GM21423 (cell line): Measurements from ENCODE around the gene DMAP1.
A peak's percentile ranks its signal among the peaks of the same experiment; 100 is the strongest.
"Not testable (repeated sequence)": the region's sequence is repeated elsewhere in the genome, so short reads cannot be mapped to it uniquely, and the experiment has no call there.

ENCODE experiments used
- ATAC-seq: cut with Tn5 transposase; IDR thresholded peaks from one replicate; pipeline ENCODE4 v1.9.1; 2021; ENCODE audit warnings: mild to moderate bottlenecking, moderate library complexity; ENCODE audit not compliant: unreplicated experiment

Gene DMAP1, protein sequence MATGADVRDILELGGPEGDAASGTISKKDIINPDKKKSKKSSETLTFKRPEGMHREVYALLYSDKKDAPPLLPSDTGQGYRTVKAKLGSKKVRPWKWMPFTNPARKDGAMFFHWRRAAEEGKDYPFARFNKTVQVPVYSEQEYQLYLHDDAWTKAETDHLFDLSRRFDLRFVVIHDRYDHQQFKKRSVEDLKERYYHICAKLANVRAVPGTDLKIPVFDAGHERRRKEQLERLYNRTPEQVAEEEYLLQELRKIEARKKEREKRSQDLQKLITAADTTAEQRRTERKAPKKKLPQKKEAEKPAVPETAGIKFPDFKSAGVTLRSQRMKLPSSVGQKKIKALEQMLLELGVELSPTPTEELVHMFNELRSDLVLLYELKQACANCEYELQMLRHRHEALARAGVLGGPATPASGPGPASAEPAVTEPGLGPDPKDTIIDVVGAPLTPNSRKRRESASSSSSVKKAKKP

DNA sequence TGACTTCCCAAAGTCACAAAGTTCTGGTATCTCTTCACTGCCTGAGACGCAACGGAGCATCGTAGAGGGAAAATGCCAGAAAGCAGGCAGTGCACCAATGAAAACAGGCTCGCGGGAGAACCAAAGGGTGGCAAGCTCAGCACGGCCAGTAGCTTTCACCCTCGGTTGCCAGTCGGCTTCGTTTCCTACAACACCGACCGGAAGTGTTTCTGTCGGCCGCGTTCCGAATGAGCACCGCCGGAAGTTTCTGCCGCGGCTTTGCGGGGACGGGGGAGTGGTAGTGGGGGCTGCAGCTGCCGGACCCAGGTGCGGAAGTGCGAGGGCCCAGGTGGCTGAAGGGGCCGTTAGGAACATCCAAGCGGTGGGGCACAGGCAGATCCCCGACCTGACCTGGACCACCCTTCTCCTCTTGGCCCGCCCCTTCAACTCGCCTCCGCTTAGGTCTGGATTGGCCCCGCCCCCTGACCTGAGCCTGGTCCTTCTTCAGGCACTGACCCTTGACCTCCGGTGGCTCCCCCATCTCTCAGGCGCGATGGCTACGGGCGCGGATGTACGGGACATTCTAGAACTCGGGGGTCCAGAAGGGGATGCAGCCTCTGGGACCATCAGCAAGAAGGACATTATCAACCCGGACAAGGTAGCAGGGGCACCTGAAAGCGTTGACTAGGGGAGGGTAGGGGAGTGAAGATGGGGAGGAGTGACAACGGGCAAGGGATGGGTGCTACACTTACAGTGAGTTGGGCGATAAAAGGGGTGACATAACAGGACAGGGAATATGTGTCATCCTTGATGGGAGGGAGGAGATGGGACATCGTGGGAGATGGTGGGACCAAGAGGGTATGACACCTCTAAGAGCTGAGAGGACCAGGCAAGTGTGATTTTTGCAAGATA, at the start of gene DMAP1:
Gene DMAP1 (plus strand): TSS at position 250 of the 891 bp plus-strand sequence. CDS start 283 bp downstream, at position 533.
- peak; percentile 73 for ATAC-seq

DNA sequence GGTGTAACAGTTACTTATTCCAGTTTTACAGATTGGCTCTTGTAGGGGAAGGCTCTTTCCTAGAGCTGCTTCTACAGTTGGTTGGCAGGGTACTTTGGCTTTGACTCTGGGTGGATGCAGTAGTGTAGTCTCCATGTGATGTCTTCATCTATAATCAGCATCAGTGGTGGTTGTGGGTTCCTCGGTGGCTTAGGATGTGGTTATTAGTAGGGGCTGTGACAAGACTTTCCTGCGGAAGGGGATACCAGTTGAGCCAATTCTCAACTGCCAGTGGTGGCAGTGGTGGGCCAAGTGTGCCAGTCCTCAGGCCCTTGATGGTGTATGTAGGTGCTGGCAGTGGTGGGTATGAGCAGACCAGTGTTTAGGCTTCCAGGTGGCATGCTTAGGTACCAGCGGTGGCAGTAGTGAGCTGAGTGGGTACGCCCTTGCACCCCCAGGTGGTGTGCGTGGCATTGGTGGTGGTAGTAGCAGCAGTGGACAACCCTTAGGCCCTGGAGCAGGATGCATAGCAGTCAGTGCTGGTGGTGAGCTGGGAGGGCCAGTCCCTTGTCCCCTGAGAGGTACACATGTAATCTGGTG, 44.7 kb upstream of the DMAP1 start:
- ATAC-seq, result no peak

DNA sequence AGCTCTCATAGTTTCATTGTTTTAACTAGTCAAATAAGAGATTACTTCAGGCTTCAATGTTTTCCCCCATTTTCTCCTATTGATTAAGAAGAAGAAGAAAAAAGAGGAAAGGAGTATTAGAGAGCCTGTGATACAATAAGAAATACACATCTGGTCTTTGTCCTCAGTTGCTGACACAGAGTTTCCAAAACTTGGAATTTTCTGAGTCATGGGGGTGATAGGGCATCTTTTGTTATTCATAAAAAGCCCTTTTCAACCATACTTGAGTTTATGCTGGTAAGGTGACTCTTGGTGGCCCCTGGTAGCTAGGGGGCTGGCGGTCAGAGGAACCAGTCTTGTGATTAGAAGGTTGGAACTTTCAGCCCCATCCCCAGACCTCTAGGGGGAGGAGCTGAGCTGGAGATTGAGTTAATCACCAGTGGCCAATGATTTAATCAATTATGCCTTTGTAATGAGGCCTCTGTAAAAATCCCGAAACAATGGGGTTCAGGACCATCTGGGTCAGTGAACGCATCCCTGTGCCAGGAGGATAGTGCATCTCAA, 42.9 kb upstream of the DMAP1 start:
- no peak for ATAC-seq

DNA sequence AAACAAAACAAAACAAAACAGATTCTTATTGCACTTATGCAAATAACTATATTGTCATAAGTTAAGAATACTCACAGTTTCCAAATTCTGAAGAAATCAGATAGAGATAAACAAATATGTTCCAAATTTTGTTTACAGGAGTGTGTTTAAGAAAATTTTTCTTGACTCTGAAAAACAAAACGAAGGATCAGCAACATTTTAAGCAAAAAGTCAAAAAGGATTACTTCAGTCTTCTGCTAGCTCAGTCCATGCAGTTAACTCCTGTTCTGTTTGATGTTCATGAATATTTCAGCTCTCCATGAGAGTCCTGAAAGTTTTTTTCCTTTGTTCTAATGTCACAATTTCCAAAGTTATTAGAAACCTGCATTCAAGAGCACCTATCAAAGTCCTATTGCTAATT, 38.6 kb upstream of the DMAP1 start:
- ATAC-seq, result no peak

DNA sequence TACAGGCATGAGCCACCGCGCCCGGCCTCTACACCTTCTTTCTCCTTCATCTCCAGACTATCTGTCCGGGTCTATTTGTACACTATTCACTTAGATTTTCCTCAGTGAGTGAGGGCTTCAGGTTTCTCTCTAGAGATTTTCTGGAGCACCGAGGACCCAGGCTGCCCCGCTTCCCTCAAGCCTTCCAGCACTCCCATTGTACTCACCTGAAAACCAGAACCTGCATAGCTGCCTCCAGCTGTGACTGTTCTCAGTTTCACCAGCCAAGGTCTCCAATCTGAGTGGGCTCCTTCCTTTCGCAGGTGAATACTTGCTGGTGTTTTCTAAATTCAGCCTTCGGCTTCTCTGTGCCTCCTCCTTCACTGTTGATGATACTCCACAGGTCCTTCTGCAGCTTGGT, 12.9 kb upstream of the DMAP1 start:
- no peak for ATAC-seq

DNA sequence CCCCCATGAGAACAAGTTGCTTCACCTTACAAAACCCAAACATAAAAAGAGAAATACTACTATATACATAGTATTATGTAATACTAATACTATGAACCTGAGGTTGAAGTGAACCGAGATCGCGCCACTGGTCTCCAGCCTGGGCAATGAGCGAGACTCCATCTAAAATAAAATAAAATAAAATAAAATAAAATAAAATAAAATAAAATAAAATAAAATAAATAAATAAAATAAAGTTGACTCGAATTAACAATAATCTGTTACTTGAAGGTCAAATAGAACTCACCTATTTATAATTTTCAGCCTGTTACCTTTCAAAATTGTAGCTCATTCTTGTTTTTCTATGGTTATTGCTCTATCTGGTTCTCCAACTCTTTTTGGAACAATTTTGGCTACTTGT, 6.7 kb upstream of the DMAP1 start:
- not testable (repeated sequence) for ATAC-seq

DNA sequence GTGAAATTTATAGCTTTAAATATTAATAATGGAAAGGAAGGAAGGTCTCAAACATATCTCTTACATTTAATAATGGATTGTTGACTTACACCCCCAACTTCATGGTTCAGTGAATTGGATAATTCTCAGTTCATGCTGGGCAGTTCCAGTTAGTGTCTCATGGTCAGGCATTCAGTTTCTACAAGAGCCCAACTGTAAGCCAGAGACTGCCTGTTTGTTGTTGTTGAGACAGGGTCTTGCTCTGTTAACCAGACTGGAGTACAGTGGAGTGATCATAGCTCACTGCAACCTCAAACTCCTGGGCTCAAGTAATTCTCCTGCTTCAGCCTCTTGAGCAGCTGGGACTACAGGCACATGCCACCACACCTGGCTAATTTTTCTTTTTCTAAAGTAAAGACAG, 5.0 kb upstream of the DMAP1 start:
- no peak for ATAC-seq

DNA sequence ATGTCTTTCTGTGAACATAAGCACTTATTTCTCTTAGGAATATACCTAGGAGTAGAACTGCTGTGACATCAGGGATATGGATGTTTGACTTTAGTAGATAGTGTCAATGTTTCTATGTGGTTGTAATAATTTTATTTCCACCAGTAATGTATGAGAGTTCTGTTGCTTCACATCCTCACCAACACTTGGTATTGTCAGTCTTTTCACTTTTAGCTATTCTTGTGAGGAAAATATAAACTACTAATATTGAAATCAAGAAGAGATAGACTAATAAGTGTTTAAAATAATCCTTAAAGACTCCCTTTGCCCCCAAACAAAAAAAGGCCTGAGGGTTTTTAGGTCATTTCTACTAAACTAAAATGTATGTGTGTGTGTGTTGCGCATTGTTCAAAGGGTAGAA, 2.7 kb upstream of the DMAP1 start:
- no peak for ATAC-seq

DNA sequence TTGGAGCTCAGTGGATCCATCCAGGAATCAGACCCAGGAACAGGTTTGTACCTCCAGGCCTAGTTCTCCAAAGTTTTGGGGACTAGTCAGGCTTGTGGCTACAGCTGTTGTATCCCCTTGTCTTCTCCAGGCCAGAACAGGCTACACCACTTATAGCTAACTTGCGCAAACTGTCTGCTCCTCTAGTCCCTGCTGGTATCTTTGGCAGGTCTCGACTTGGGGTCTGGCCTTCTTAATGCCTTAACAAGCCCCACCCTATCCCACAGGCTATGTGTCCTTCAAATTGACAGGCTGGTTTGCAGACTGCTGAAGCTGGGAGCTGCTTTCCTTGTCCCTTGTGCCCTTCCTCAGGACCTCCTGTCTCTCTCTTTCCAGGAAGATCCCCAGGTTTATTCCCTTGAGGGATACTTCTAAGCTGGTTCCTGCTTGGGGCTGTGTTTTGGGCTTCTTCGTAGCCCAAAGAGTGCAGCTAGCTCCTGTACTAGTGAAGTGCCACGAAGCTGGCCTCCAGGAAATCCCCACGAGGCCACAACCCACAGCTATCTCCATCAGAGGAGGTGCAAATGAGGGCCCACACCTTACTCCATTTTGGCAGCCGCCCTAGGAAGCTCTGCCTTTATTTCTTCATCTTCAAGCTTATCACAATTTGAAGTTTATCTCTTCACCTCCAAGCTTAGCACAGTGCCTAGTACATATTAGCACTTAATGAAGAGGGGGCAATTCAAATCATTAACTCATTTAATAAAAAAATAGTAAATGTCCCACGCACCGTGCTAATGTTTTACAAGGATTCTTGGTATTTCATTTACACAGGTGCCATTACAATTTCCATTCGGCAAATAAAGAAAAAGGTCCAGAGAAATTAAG, 683 bp upstream of the DMAP1 start:
- no peak for ATAC-seq

DNA sequence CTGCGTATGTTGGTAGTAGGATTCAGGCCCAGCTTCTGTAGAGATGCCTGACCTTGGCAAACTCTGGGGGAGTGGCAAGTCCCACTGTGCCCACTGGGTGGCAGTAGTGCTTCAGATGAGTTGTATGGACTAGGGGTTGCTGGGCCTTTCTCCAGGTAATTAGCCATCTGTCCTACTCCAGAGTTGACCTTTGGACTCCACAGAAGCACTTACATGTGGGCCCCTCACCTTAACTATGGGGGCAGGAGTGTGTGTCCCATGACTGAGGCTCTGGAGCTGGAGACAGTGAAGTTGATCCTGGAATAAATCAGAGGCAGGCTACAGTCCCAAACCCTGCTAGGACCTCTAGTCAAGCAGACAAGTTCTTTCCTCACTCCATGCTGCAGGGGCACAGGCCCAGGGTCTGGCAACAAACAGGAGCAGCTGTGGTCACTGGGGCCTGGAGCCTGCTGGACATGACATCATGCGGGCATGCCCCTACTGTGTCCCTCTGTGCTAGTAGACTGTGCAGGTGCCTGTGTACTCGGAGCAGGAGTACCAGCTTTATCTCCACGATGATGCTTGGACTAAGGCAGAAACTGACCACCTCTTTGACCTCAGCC, 4.6 kb downstream of the DMAP1 start:
- no peak for ATAC-seq

DNA sequence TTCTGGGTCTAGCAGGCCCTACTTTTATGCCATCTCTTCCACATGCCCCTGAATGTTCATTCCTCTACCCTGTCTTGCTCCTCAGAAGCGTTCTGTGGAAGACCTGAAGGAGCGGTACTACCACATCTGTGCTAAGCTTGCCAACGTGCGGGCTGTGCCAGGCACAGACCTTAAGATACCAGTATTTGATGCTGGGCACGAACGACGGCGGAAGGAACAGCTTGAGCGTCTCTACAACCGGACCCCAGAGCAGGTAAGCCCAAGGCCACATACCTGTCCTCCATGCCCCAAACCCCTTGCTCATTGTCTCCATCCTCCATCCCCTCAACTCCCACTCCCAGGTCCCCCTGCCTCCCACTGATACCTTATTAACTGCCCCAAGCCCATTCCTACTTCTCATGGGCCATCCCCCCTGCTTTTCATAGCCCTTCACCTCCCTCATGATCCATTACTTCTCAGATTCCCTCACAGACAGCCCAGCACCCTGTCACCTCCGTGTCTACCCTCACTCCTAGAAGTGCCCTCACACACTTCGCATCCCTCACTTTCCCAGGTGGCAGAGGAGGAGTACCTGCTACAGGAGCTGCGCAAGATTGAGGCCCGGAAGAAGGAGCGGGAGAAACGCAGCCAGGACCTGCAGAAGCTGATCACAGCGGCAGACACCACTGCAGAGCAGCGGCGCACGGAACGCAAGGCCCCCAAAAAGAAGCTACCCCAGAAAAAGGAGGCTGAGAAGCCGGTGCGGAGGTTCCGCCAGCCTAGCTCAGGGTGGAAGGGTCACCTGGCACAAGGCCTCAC, 5.4 kb downstream of the DMAP1 start:
- no peak for ATAC-seq

DNA sequence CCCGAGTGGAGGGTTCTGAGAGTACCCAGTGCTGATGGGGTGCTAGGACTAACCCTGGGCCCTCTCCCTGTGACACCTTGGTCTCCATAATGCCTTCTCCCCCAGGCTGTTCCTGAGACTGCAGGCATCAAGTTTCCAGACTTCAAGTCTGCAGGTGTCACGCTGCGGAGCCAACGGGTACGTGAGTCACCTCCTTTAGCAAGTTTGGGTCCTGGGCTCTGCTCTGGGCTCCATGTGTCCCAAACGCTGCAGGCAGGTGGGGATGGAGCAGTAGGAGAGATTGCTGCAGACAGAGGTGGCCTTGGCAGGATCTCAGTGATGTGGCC, 6.0 kb downstream of the DMAP1 start:
- ATAC-seq, result no peak

DNA sequence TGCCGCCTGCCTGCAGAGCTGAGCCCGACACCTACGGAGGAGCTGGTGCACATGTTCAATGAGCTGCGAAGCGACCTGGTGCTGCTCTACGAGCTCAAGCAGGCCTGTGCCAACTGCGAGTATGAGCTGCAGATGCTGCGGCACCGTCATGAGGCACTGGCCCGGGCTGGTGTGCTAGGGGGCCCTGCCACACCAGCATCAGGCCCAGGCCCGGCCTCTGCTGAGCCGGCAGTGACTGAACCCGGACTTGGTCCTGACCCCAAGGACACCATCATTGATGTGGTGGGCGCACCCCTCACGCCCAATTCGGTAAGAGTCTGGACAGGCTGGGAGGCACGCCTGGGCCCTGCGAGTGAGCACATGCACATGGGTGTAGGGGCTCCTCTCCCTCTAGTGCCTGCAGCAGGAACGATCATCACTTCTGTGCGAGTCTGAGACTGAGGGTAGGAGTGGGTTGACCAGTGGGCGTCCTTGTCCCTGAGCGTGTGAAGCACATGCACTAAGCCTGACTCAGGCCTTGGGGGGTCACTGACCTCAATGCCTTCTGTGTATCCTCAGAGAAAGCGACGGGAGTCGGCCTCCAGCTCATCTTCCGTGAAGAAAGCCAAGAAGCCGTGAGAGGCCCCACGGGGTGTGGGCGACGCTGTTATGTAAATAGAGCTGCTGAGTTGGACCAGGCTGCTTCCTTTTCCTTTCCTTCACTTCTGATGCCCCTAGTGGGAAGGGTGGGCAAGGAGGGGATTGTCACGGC, 6.9 kb downstream of the DMAP1 start:
- no peak for ATAC-seq

DNA sequence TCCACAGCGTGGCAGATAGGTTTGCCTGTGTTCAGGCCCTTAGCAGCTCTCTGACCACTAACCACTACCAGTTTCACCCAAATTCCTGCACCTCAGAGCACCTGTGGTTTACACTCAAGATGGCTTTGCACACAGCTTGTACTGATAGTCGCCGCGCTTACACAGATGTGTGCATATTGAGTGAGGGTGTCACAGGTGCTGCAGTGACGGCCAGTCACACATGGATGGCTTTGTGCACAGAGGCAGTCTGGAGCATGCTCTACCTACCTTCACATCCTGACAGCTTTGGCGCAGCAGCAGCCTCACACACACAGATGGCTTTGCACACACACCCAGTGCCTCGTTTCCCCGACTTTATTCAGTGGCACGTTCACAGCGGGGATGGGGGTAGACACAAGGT, 7.5 kb downstream of the DMAP1 start:
- no peak for ATAC-seq

DNA sequence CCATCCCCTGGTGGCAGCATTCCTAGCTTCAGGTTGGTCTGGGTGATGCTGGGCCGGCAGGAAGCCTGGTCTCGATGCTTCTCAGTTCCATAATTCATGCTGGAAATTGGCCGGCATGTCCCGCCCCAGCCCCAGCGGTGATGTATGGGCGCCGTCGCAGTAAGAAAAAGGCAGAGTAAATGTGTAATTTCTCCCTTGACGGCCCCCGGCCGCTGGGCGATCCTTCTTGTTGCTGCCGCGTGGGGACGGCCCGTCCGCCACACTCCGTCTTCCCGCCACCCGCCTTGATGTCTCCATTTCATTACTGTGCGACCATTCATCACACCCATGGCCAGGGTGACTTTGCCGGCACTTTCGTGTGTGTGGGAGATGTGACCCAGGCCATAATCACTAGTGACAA, 8.5 kb downstream of the DMAP1 start:
- no peak for ATAC-seq

DNA sequence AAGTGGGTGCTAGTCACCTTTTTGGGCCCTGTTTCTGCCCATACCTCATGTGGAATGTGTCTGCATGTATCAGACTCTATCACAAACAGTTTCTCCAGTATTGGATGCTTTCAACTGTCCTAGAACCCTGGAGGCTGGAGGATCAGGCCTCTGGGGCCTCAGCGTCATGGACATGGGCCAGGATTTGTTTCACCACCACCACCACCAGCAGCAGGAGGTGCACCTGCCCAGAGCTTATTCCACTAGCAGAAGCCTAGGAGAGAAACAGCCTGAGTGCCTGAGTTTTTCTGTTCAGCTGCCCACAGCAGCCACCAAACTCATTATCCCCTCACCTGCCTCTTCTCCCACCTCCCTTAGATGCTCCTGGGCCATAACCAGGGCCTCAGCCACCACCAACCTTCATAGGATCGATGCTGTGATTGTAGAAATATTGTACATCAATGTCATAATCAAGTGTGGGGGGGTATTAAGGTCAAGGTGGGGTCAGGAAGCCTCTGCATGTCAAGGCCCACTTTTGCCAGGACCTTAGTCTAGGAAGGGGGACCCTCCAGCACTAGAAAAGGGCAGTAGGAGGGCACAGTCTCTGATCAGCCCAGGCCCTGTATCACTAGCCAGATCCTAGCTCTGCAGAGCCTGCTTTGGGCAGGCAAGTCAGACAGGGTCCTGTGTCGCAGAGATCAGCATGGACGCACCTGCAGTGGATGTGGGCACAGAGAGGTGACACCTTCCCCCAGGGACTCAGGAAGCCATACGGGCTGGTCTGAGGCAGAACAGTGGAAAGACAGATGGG, 9.3 kb downstream of the DMAP1 start:
- no peak for ATAC-seq

DNA sequence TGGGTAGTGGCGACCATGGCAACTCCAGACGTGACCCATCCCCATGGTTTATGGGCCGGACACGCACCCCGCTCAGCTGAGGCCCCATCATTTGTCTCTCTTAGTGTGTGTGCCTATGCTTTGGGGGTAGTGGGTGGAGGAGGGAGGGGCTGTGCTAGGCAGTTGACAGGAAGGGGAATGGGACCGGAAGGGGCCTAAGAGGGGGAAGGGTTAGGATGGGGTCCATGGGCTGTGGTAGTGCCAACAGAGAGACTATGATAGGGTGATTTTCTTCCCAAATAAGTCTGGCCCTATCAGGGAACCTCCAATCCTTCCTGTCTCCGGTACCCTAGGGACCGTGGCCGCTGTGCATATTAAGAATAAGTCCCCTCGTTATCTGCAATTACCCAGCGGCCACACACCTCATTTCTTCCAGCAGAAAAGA, 9.9 kb downstream of the DMAP1 start:
- no peak for ATAC-seq

DNA sequence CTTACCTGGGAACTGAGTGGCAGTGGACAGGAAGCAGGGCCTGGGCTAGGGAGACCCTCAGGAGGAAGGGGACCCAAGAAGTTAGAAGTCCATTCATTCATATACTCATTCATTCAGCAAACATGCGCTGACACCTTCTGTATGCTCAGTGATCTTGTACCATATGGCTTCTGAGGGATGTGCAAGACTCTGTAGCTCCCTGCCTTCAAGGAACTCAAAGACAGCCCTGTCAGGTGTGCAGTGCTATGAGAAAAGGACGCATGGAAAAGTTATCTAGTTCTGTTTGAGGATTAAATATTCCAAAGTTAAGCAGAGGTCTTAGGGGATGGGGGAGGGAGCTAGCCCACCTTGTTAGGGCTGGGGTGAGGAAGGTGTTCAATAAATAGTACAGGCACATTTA, 12.5 kb downstream of the DMAP1 start:
- ATAC-seq, result no peak
